HL-60 (cell line): ENCODE data around the gene PHLDB2.

Source experiments
- GABPA ChIP-seq: IDR thresholded peaks from 2 replicates; pipeline ENCODE4 v1.6.1; 2012; ENCODE audit warnings: low read depth
- POLR2AphosphoS5 ChIP-seq: IDR thresholded peaks from 2 replicates; pipeline ENCODE4 v1.6.1; 2012; ENCODE audit warnings: low read depth
- SPI1 ChIP-seq: IDR thresholded peaks from 2 replicates; pipeline ENCODE4 v1.6.1; 2012; ENCODE audit warnings: low read depth, mild to moderate bottlenecking, borderline replicate concordance
- TF ChIP-seq, protein P1 (sequence below): IDR thresholded peaks from one replicate; pipeline ENCODE4 v1.5.1; 2011; ENCODE audit warnings: low read length, control low read depth, inconsistent platforms; ENCODE audit not compliant: insufficient read depth
- TF ChIP-seq, protein P2 (sequence below): IDR thresholded peaks from 2 replicates; pipeline ENCODE4 v1.6.1; 2012; ENCODE audit warnings: low read depth; ENCODE audit not compliant: insufficient replicate concordance

DNA sequence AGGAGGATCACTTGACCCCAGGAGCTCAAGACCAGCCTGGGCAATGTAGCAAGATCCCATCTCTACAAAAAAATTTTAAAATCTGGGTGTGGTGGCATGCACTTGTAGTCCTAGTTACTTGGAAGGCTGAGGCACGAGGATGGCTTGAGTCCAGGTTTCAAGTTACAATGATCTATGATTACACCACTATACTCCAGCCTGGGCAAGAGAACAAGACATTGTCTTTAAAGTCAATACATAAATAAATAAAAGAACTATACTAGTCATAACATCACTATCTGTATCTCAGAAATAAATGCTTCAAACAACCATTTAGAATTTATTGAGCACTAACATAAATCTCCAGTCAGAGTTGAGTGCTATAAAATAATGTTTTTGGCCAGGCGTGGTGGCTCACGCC lies 8.5 kb upstream of the PHLDB2 start:
- TF ChIP-seq POLR2AphosphoS5: no peak
- TF ChIP-seq, protein P1, sequence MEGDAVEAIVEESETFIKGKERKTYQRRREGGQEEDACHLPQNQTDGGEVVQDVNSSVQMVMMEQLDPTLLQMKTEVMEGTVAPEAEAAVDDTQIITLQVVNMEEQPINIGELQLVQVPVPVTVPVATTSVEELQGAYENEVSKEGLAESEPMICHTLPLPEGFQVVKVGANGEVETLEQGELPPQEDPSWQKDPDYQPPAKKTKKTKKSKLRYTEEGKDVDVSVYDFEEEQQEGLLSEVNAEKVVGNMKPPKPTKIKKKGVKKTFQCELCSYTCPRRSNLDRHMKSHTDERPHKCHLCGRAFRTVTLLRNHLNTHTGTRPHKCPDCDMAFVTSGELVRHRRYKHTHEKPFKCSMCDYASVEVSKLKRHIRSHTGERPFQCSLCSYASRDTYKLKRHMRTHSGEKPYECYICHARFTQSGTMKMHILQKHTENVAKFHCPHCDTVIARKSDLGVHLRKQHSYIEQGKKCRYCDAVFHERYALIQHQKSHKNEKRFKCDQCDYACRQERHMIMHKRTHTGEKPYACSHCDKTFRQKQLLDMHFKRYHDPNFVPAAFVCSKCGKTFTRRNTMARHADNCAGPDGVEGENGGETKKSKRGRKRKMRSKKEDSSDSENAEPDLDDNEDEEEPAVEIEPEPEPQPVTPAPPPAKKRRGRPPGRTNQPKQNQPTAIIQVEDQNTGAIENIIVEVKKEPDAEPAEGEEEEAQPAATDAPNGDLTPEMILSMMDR: no peak
- TF ChIP-seq, protein P2, sequence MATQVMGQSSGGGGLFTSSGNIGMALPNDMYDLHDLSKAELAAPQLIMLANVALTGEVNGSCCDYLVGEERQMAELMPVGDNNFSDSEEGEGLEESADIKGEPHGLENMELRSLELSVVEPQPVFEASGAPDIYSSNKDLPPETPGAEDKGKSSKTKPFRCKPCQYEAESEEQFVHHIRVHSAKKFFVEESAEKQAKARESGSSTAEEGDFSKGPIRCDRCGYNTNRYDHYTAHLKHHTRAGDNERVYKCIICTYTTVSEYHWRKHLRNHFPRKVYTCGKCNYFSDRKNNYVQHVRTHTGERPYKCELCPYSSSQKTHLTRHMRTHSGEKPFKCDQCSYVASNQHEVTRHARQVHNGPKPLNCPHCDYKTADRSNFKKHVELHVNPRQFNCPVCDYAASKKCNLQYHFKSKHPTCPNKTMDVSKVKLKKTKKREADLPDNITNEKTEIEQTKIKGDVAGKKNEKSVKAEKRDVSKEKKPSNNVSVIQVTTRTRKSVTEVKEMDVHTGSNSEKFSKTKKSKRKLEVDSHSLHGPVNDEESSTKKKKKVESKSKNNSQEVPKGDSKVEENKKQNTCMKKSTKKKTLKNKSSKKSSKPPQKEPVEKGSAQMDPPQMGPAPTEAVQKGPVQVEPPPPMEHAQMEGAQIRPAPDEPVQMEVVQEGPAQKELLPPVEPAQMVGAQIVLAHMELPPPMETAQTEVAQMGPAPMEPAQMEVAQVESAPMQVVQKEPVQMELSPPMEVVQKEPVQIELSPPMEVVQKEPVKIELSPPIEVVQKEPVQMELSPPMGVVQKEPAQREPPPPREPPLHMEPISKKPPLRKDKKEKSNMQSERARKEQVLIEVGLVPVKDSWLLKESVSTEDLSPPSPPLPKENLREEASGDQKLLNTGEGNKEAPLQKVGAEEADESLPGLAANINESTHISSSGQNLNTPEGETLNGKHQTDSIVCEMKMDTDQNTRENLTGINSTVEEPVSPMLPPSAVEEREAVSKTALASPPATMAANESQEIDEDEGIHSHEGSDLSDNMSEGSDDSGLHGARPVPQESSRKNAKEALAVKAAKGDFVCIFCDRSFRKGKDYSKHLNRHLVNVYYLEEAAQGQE: no peak
- no peak for TF ChIP-seq SPI1
- TF ChIP-seq GABPA: no peak
